Thymus (tissue), 11 donors: Measurements from ENCODE around the gene BLACAT1. TPM values are rescaled to one million over a fixed set of nuclear protein-coding genes. Genes with fewer than 3 reads are reported as not detected.

Experiments used
- DNase-seq, 9 donors: peaks; one replicate each; pipeline ENCODE4 v3.0.0-alpha.2; 2013; ENCODE audit warnings: low spot score in 9 of 9, low read depth in 6 of 9, missing footprints in 1 of 9
- H3K27ac ChIP-seq, 2 donors: one replicate each; pipeline ENCODE4 v1.5.1; 2013; ENCODE audit warnings: control low read depth in 1 of 2, low read depth in 1 of 2, low read length in 1 of 2, mild to moderate bottlenecking in 1 of 2, moderate library complexity in 1 of 2
- H3K27me3 ChIP-seq, 2 donors: one replicate each; pipeline ENCODE4 v1.5.1; 2013; ENCODE audit warnings: low read length in 1 of 2; ENCODE audit not compliant: control insufficient read depth in 2 of 2, insufficient read depth in 1 of 2
- H3K36me3 ChIP-seq, 2 donors: one replicate each; pipeline ENCODE4 v1.5.1; 2013; ENCODE audit warnings: low read length in 1 of 2, mild to moderate bottlenecking in 1 of 2, moderate library complexity in 1 of 2; ENCODE audit not compliant: control insufficient read depth in 2 of 2, insufficient read depth in 2 of 2
- H3K4me1 ChIP-seq, 2 donors: one replicate each; pipeline ENCODE4 v1.5.1; 2013; ENCODE audit warnings: low read length in 2 of 2; ENCODE audit not compliant: control insufficient read depth in 2 of 2, insufficient read depth in 2 of 2
- H3K4me3 ChIP-seq, 2 donors: one replicate each; pipeline ENCODE4 v1.5.1; 2013; ENCODE audit warnings: low read length in 2 of 2, control low read depth in 1 of 2, mild to moderate bottlenecking in 1 of 2
- H3K9me3 ChIP-seq, 2 donors: one replicate each; pipeline ENCODE4 v1.5.1; 2013; ENCODE audit warnings: low read length in 1 of 2, mild to moderate bottlenecking in 1 of 2; ENCODE audit not compliant: control insufficient read depth in 2 of 2, insufficient read depth in 1 of 2
- WGBS: extraction: QIAGEN DNeasy Blood & Tissue Kit; methylation state at CpG from one replicate; pipeline ENCODE4 v1.1.7; 2013; 5-methylcytosine and 5-hydroxymethylcytosine counted together
- polyA plus RNA-seq: library from polyadenylated mRNA; stranded (reverse); fragments of 200-250 nt; gene quantifications from one replicate; pipeline ENCODE4 v1.2.3, GENCODE V29; 2013
- total RNA-seq: library from RNA; stranded (reverse); fragments of 120-200 nt; gene quantifications from one replicate; pipeline ENCODE4 v1.2.4, GENCODE V29; 2013
- donor health status: healthy.

BLACAT1 gene
- total and polyA plus RNA-seq, 2 donors: 0.05 to 0.14 TPM

- WGBS: 9% methylated on average over 32 of the region's 32 CpGs
- H3K36me3 ChIP-seq: no peaks in the 10 kb centered on the region
- peak in 7 of 9 donors; percentile 19 to 73 (median 39) for DNase-seq
These were observed 25.0 kb downstream of the BLACAT1 start for GRCh38 chr1:205430696-205431305.

GRCh38 chr1:205429762-205430695 lies 25.8 kb downstream of the BLACAT1 start:
- Histone ChIP-seq H3K9me3 (no peaks in the 10 kb centered on the region), H3K27ac (no peak overlapping the region), H3K4me1 (peaks cover 0 to 8% of the 10 kb centered on the region in 2 donors), H3K36me3 (no peaks in the 10 kb centered on the region), H3K4me3 (peak overlapping the region; percentile 24 to 34), H3K27me3 (peaks cover 4 to 70% of the 10 kb centered on the region in 2 donors)
- no peak for DNase-seq
- 71% methylated on average over 29 of the region's 29 CpGs for WGBS

More at GRCh38 chr1:205430696-205431305, 25.0 kb downstream of the BLACAT1 start:
- Histone ChIP-seq H3K4me3 (peak overlapping the region; percentile 24 to 34), H3K27me3 (peaks cover 4 to 68% of the 10 kb centered on the region in 2 donors), H3K9me3 (no peaks in the 10 kb centered on the region), H3K4me1 (peaks cover 0 to 8% of the 10 kb centered on the region in 2 donors), H3K27ac (no peak overlapping the region)

DNA sequence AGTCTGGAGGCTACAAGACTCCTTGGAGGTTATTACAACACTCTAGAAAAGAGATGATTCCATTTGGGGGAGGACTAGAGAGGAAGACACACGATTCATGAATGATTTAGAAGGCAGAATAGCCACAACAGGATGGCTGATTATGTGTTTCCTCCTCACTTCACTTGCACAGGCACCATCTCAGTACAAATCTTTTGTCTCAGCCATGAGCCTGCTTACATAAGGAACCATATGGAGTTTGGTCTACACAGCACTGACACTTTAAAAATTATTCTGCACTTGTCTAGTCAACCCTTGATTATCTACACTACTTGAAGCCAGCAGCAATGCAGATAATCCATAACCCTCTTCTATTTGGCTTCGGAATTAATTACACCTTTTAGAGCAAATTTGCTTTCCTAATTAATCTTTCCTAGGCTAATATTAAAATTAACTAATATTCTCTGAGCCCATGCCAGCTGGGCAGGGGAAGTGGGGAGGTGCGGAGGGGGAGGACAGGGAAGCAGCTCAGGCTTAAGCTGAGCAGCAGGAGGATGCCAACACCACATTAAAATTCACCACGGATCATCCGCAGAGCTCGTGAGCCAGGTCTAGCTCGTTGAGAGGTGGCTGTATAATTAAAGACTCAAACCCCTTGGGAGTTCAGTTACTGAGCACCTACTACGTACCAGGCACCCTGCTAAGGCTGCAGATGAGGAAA lies 30.8 kb downstream of the BLACAT1 start:
- 63% methylated on average over 8 of the region's 8 CpGs for WGBS
- DNase-seq: no peak
- no peak overlapping the region for H3K27ac ChIP-seq

DNA sequence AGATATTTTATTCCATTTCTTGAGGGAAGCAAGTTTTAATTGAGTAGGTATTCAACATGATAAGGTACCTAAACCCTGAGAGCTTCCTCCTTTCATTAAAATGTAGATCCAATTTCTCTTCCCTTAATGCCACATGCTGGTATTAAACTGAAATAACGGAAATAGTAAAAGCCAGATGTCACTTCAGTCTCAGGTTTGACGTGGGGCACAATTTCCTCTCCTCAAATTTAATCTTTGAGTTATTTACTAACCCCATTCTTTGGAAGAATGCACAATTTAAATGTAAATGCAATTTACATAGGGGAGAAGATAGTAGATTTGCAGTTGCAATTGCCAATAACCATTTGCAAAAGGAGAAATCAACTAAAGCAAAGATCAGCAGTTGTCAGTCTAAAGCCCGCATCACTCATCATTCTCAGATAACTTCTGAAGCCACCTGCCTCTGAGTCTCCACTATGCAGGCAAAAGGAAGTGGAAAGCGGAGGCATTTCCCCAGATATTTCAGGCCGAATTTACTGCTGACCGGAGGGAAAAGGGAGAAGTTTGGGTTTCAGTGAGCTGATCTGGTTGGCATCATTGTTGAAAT lies 31.9 kb downstream of the BLACAT1 start:
- no peaks in the 10 kb centered on the region for H3K36me3 ChIP-seq
- no peak overlapping the region for H3K4me3 ChIP-seq
- 80% methylated on average over 6 of the region's 6 CpGs for WGBS
- H3K9me3 ChIP-seq: no peaks in the 10 kb centered on the region
- no peak overlapping the region for H3K27ac ChIP-seq
- H3K4me1 ChIP-seq: no peaks in the 10 kb centered on the region
- peaks cover 4 to 56% of the 10 kb centered on the region in 2 donors for H3K27me3 ChIP-seq
- no peak for DNase-seq

More for the DNA sequence above, 30.8 kb downstream of the BLACAT1 start:
- Histone ChIP-seq H3K4me3 (no peak overlapping the region), H3K9me3 (no peaks in the 10 kb centered on the region), H3K27me3 (peaks cover 4 to 63% of the 10 kb centered on the region in 2 donors), H3K36me3 (no peaks in the 10 kb centered on the region), H3K4me1 (no peaks in the 10 kb centered on the region)

DNA sequence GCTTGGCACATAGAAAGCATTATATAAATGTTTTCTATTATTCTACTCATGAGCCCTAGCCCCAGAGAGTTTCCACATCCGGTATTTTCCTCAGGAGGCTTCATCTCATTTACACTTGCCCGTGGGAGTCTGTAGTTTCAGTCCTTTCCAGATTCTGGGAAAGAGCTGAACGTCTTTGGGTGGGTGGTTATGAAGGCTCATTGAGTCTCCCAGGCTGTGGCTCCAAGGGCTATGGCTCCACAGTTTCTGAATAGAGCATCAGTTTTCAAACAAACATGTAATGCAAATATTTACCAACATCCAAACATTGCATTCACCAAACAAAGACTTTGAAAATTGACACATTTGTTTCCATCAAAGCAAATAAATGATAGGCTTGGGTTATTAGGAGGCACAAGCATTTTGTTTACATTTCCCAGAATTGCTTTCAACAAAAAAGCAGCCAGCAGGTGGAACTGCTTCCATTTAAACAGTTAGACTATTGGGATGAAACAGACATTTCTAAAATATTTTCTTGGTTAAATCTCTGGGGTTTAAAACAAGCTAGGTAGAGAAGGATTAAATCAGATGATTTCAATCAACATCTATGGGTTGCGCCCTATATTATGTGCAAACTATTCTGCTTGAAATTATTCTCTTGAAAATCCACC lies 32.7 kb downstream of the BLACAT1 start:
- no peak overlapping the region for H3K27ac ChIP-seq
- no peak overlapping the region for H3K4me3 ChIP-seq
- H3K4me1 ChIP-seq: no peaks in the 10 kb centered on the region
- H3K9me3 ChIP-seq: no peaks in the 10 kb centered on the region
- H3K27me3 ChIP-seq: peaks cover 4 to 52% of the 10 kb centered on the region in 2 donors
- DNase-seq: no peak
- no peaks in the 10 kb centered on the region for H3K36me3 ChIP-seq
- WGBS: 75% methylated on average over 4 of the region's 4 CpGs

GRCh38 chr1:205421798-205422197 lies 34.0 kb downstream of the BLACAT1 start, which contains the start of gene LEMD1:
Gene LEMD1 (minus strand): TSS chr1:205422056. CDS start chr1:205420536, 1,520 bp downstream.
- Histone ChIP-seq H3K9me3 (no peaks in the 10 kb centered on the region), H3K36me3 (no peaks in the 10 kb centered on the region), H3K4me3 (no peak within 1 kb of the TSS), H3K27me3 (peaks cover 0 to 55% of the 10 kb centered on the region in 2 donors), H3K4me1 (no peaks in the 10 kb centered on the region), H3K27ac (no peak within 1 kb of the TSS)
- WGBS: 89% methylated on average over 2 of the region's 2 CpGs
- DNase-seq: no peak

DNA sequence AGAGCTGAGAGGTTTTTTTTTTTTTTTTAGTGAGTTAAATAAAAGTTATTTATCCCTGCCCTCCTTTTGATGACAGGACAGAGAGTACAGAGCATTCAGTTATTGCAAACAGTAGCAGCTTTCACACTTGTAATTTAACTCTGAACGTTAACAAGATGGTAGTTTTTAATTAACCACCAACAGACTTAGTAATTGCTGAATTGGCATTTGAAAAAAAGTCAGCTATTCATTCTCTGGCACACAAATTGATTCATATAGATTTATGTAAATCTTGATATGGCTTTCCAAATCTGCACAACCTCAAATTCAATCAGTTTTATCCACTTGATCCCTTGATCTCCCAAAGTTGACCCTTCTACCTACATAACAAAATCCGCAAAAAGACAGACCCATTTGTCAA lies 34.9 kb downstream of the BLACAT1 start:
- no peaks in the 10 kb centered on the region for H3K9me3 ChIP-seq
- DNase-seq: no peak
- WGBS: 90% methylated on average over 2 of the region's 2 CpGs
- no peaks in the 10 kb centered on the region for H3K36me3 ChIP-seq
- H3K27ac ChIP-seq: no peak overlapping the region
- H3K4me1 ChIP-seq: no peaks in the 10 kb centered on the region
- peaks cover 0 to 47% of the 10 kb centered on the region in 2 donors for H3K27me3 ChIP-seq
- H3K4me3 ChIP-seq: no peak overlapping the region

DNA sequence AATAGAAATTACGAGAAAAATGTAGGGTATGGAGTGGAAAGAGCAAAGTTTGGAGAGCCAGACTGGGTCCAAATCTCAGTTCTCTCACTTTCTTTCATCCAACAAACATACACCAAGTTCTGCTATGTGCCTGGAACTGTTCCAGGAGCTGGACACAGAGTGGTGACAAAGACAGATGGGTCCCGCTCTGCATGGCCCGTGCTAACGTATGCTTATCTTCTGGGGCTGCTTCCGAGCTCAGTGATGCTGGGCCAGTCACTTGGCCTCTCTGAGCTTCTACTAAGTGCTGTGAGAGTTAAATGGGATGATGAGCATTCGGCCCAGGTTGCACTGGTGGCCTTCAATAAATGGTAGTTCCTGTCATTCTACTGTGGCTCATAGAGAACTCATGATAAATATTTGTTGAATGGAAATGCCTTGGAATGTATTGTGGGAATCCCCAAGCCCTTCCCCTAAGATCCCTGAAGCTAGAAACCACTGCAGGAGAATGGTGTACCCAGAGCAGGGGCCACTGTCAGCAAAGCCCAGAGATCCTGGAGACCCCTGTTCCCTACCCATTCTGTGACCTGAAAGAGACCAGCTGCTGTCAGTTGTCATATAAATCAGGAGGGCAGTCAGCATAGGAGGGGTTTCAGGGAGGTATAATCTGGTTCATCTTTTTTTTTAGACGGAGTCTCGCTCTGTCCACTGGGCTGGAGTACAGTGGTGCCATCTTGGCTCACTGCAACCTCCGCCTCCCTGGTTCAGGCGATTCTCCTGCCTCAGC lies 37.8 kb downstream of the BLACAT1 start:
- WGBS: 94% methylated on average over 10 of the region's 10 CpGs
- peaks cover 0 to 20% of the 10 kb centered on the region in 2 donors for H3K27me3 ChIP-seq
- DNase-seq: no peak

More for the DNA sequence above, 37.8 kb downstream of the BLACAT1 start:
- Histone ChIP-seq H3K4me1 (no peaks in the 10 kb centered on the region), H3K4me3 (no peak overlapping the region), H3K36me3 (no peaks in the 10 kb centered on the region), H3K27ac (no peak overlapping the region), H3K9me3 (no peaks in the 10 kb centered on the region)
